Measurements from ENCODE around the gene MALRD1.

GRCh38 chr10:19054289-19054835, 5.8 kb downstream of the MALRD1 start:
- no peak for TF ChIP-seq CTCF (conservative IDR thresholded peaks at IDR 0.05 in 1 of 2, IDR thresholded peaks at IDR 0.05 in 1 of 2; ENCODE audit: low read depth in 1 of 2, low read length in 2 of 2)
- no peak for TF ChIP-seq EZH2 (IDR thresholded peaks at IDR 0.05; ENCODE audit: low read length, missing control alignments)

Measured in fibroblast of lung (primary cell).